Gastroesophageal sphincter (tissue), 4 donors: ENCODE data around the gene LHFPL2. TPM values are rescaled to one million over a fixed set of nuclear protein-coding genes. Genes with fewer than 3 reads are reported as not detected.
"Not testable (repeated sequence)": the region's sequence is repeated elsewhere in the genome, so short reads cannot be mapped to it uniquely, and the experiment has no call there.

Experiments used
- ATAC-seq: fragments of 150-250 bp; one replicate; pipeline ENCODE4 v1.9.1; 2016; ENCODE audit warnings: mild to moderate bottlenecking, moderate library complexity
- H3K27ac ChIP-seq, 4 donors: fragments of 200-600 bp; sonication (generic) in 3 of 4; 1 replicate in 3 of 4; 2 replicates in 1 of 4; pipeline ENCODE4 v1.5.1; 2016 to 2019
- H3K27me3 ChIP-seq: fragments of 200-600 bp; sonication (generic); one replicate; pipeline ENCODE4 v1.5.1; 2019
- H3K36me3 ChIP-seq, 2 donors: fragments of 200-600 bp; sonication (generic); one replicate each; pipeline ENCODE4 v1.5.1; 2019; ENCODE audit warnings: control low read depth in 1 of 2
- H3K4me1 ChIP-seq, 3 donors: fragments of 200-600 bp; sonication (generic); 1 replicate in 2 of 3; 2 replicates in 1 of 3; pipeline ENCODE4 v1.5.1; 2016 to 2019; ENCODE audit warnings: control low read depth in 2 of 3
- H3K4me3 ChIP-seq, 2 donors: fragments of 200-600 bp; sonication (generic); one replicate each; pipeline ENCODE4 v1.5.1; 2019; ENCODE audit warnings: mild to moderate bottlenecking in 1 of 2, moderate library complexity in 1 of 2
- H3K9me3 ChIP-seq, 3 donors: fragments of 200-600 bp; sonication (generic); one replicate each; pipeline ENCODE4 v1.5.1; 2017 to 2019; ENCODE audit warnings: control low read depth in 2 of 3
- CTCF ChIP-seq, 4 experiments: fragments of 200-600 bp in 2 of 4; fragments of 450-650 bp in 2 of 4; sonication (generic) in 1 of 4; IDR thresholded peaks; one replicate each; pipeline ENCODE4 v1.5.1; 2017 to 2019; ENCODE audit warnings: antibody characterized with exemption in 4 of 4, mild to moderate bottlenecking in 2 of 4, moderate library complexity in 2 of 4
- EP300 ChIP-seq: sonication (generic); formaldehyde crosslinking; IDR thresholded peaks from one replicate; pipeline ENCODE4 v1.6.1; 2017; ENCODE audit warnings: antibody characterized with exemption, mild to moderate bottlenecking
- POLR2A ChIP-seq, 2 donors: fragments of 450-650 bp; IDR thresholded peaks; one replicate each; pipeline ENCODE4 v1.6.1; 2017; ENCODE audit warnings: antibody characterized with exemption in 2 of 2, mild to moderate bottlenecking in 2 of 2, moderate library complexity in 1 of 2
- POLR2AphosphoS5 ChIP-seq: sonication (generic); formaldehyde crosslinking; IDR thresholded peaks from one replicate; pipeline ENCODE4 v1.6.1; 2017; ENCODE audit warnings: antibody characterized with exemption
- WGBS, 2 donors: methylation state at CpG; one replicate each; pipeline ENCODE4 v1.1.5; 2018; ENCODE audit warnings: low coverage in 1 of 2; 5-methylcytosine and 5-hydroxymethylcytosine counted together
- total RNA-seq, 4 donors: library from RNA; depleted of rRNA; stranded (reverse); fragments of >200 nt; gene quantifications; one replicate each; pipeline ENCODE4 v1.1.0, GENCODE V29; 2016

LHFPL2 gene
- total RNA-seq, 4 donors from 2014 or later, result 14.9 to 44.2 (median 39.3) TPM

GRCh38 chr5:78621291-78621738, 27.3 kb downstream of the LHFPL2 start:
- peaks cover 0 to 22% of the 10 kb centered on the region in 2 donors for H3K36me3 ChIP-seq
- no peak overlapping the region for H3K27ac ChIP-seq
- TF ChIP-seq EP300, result no peak
- no peak for TF ChIP-seq CTCF (IDR thresholded peaks at IDR 0.05)
- TF ChIP-seq POLR2A (IDR thresholded peaks at IDR 0.05), result no peak
- no peak for TF ChIP-seq POLR2AphosphoS5
- H3K4me3 ChIP-seq, result no peak overlapping the region
- H3K9me3 ChIP-seq, result peaks cover 0 to 6% (median 0%) of the 10 kb centered on the region in 3 donors
- peaks cover 4 to 31% (median 18%) of the 10 kb centered on the region in 3 donors for H3K4me1 ChIP-seq
- ATAC-seq, result no peak
- 27 to 38% methylated on average over 2 to 3 of the region's 3 CpGs for WGBS, 2 donors
- no peaks in the 10 kb centered on the region for H3K27me3 ChIP-seq

- not testable (repeated sequence) for H3K9me3 ChIP-seq, H3K27ac ChIP-seq, H3K27me3 ChIP-seq, ATAC-seq, H3K4me3 ChIP-seq
- WGBS, 2 donors, result 100% methylated on average over 1 to 2 of the region's 4 CpGs
- Histone ChIP-seq H3K4me1 (peaks cover 0 to 19% (median 6%) of the 10 kb centered on the region in 3 donors), H3K36me3 (peaks cover 0 to 22% of the 10 kb centered on the region in 2 donors)
Measured at GRCh38 chr5:78620119-78620518, 28.5 kb downstream of the LHFPL2 start.

- WGBS, 2 donors, result 92 to 100% methylated on average over 3 to 5 of the region's 10 CpGs
- ATAC-seq, result no peak
- TF ChIP-seq EP300, result no peak
- TF ChIP-seq CTCF (IDR thresholded peaks at IDR 0.05), result no peak
- TF ChIP-seq POLR2AphosphoS5, result no peak
- TF ChIP-seq POLR2A (IDR thresholded peaks at IDR 0.05), result no peak
Measured at GRCh38 chr5:78618303-78618702, 30.3 kb downstream of the LHFPL2 start.

GRCh38 chr5:78615697-78616096, 32.9 kb downstream of the LHFPL2 start:
- no peak overlapping the region for H3K27ac ChIP-seq
- no peak for ATAC-seq

More at GRCh38 chr5:78618303-78618702, 30.3 kb downstream of the LHFPL2 start:
- Histone ChIP-seq H3K4me1 (peaks cover 0 to under 1% (median 0%) of the 10 kb centered on the region in 3 donors), H3K9me3 (peaks cover 0 to 6% (median 0%) of the 10 kb centered on the region in 3 donors), H3K4me3 (no peak overlapping the region), H3K27me3 (no peaks in the 10 kb centered on the region), H3K27ac (no peak overlapping the region), H3K36me3 (peaks cover 0 to 22% of the 10 kb centered on the region in 2 donors)

GRCh38 chr5:78614816-78615215, 33.8 kb downstream of the LHFPL2 start:
- H3K9me3 ChIP-seq, result no peaks in the 10 kb centered on the region
- ATAC-seq, result no peak
- no peak overlapping the region for H3K27ac ChIP-seq
- no peaks in the 10 kb centered on the region for H3K27me3 ChIP-seq
- no peak overlapping the region for H3K4me3 ChIP-seq
- H3K4me1 ChIP-seq, result peaks cover 9 to 32% (median 20%) of the 10 kb centered on the region in 3 donors
- H3K36me3 ChIP-seq, result peaks cover 0 to 15% of the 10 kb centered on the region in 2 donors
- no peak for TF ChIP-seq POLR2A (IDR thresholded peaks at IDR 0.05)
- no peak for TF ChIP-seq POLR2AphosphoS5
- no peak for TF ChIP-seq EP300
- no peak for TF ChIP-seq CTCF (IDR thresholded peaks at IDR 0.05)

More at GRCh38 chr5:78615697-78616096, 32.9 kb downstream of the LHFPL2 start:
- Histone ChIP-seq H3K27me3 (no peaks in the 10 kb centered on the region), H3K36me3 (peaks cover 0 to 20% of the 10 kb centered on the region in 2 donors), H3K4me1 (peaks cover 0 to 23% (median 11%) of the 10 kb centered on the region in 3 donors), H3K4me3 (no peak overlapping the region), H3K9me3 (peaks cover 0 to 6% (median 0%) of the 10 kb centered on the region in 3 donors)
- 55 to 60% methylated on average over 1 of the region's 1 CpG for WGBS, 2 donors
- TF ChIP-seq POLR2A (IDR thresholded peaks at IDR 0.05) (no peak), EP300 (no peak), POLR2AphosphoS5 (no peak), CTCF (IDR thresholded peaks at IDR 0.05) (no peak)
